IMR-90 (cell line): ENCODE data around the gene GIMAP8. TPM values are rescaled to one million over a fixed set of nuclear protein-coding genes. Genes with fewer than 3 reads are reported as not detected.
"Not testable (repeated sequence)": the region's sequence is repeated elsewhere in the genome, so short reads cannot be mapped to it uniquely, and the experiment has no call there.

Experiments used
- ATAC-seq: fragments of 200-7000 bp; cut with Tn5 transposase; 2 replicates; pipeline ENCODE4 v1.9.1; 2020; ENCODE audit warnings: low read depth, mild to moderate bottlenecking, moderate library complexity
- BruUV-seq: library from RNA; stranded (reverse); fragments of 400-500 nt; replicated peaks from 2 replicates; lab custom pipeline; 2021; lab: Mats Ljungman, UMichigan
- CTCF ChIA-PET: fragments of 300-600 bp; formaldehyde crosslinking; extraction: SDS; loops from one replicate; lab custom pipeline; 2021; ENCODE audit warnings: antibody characterized with exemption; lab: Yijun Ruan, JAX
- POLR2A ChIA-PET: fragments of 300-600 bp; sonication (Branson Sonifier 250); formaldehyde crosslinking; loops from one replicate; lab custom pipeline; 2022; ENCODE audit warnings: antibody characterized with exemption; ENCODE audit not compliant: unreplicated experiment; lab: Charles Lee
- DNase-seq: peaks from one replicate; pipeline ENCODE4 v3.0.0; 2013
- H2AFZ ChIP-seq: replicated peaks from 2 replicates; pipeline ENCODE3; 2013; ENCODE audit warnings: low read length, mild to moderate bottlenecking; ENCODE audit not compliant: poor library complexity
- H2AK5ac ChIP-seq: 2 replicates; pipeline ENCODE4 v1.6.1; 2013; ENCODE audit warnings: low read depth, low read length, inconsistent platforms
- H2AK9ac ChIP-seq: replicated peaks from 2 replicates; pipeline ENCODE3; 2013; ENCODE audit warnings: mild to moderate bottlenecking, low read depth, low read length, moderate library complexity; ENCODE audit not compliant: poor library complexity
- H2BK120ac ChIP-seq: 2 replicates; pipeline ENCODE4 v1.6.1; 2013; ENCODE audit warnings: low read depth, low read length, inconsistent platforms
- H2BK15ac ChIP-seq: 3 replicates; pipeline ENCODE4 v1.6.1; 2013; ENCODE audit warnings: low read depth, low read length, inconsistent platforms
- H2BK20ac ChIP-seq: 2 replicates; pipeline ENCODE4 v1.6.1; 2013; ENCODE audit warnings: low read depth, mild to moderate bottlenecking, inconsistent platforms, low read length, moderate library complexity
- H2BK5ac ChIP-seq: 2 replicates; pipeline ENCODE4 v1.6.1; 2013; ENCODE audit warnings: mild to moderate bottlenecking, low read depth, low read length, inconsistent platforms; ENCODE audit not compliant: poor library complexity, severe bottlenecking
- H3K14ac ChIP-seq: replicated peaks from 2 replicates; pipeline ENCODE4 v1.6.1; 2013; ENCODE audit warnings: low read depth, low read length, inconsistent platforms
- H3K18ac ChIP-seq: 2 replicates; pipeline ENCODE4 v1.6.1; 2013; ENCODE audit warnings: low read depth, low read length, control low read depth
- H3K23ac ChIP-seq: 2 replicates; pipeline ENCODE4 v1.6.1; 2013; ENCODE audit warnings: low read depth, low read length, inconsistent platforms
- H3K27ac ChIP-seq: 2 replicates; pipeline ENCODE4 v1.5.1; 2013; ENCODE audit warnings: mild to moderate bottlenecking, control low read depth, low read length; ENCODE audit not compliant: insufficient read depth
- H3K27me3 ChIP-seq: 2 replicates; pipeline ENCODE4 v1.6.1; 2013; ENCODE audit warnings: low read length; ENCODE audit not compliant: control insufficient read depth, insufficient read depth
- H3K36me3 ChIP-seq: 2 replicates; pipeline ENCODE4 v1.6.1; 2013; ENCODE audit warnings: low read length, mixed read lengths; ENCODE audit not compliant: control insufficient read depth, insufficient read depth
- H3K4ac ChIP-seq: 2 replicates; pipeline ENCODE4 v1.6.1; 2013; ENCODE audit warnings: low read depth, low read length, inconsistent platforms
- H3K4me1 ChIP-seq: 2 replicates; pipeline ENCODE4 v1.6.1; 2013; ENCODE audit warnings: low read length, mixed read lengths; ENCODE audit not compliant: control insufficient read depth, insufficient read depth
- H3K4me2 ChIP-seq: 2 replicates; pipeline ENCODE4 v1.6.1; 2013; ENCODE audit warnings: low read depth, mild to moderate bottlenecking, control low read depth, low read length, moderate library complexity
- H3K4me3 ChIP-seq: 2 replicates; pipeline ENCODE4 v1.5.1; 2013; ENCODE audit warnings: low read depth, mild to moderate bottlenecking, control low read depth, low read length, moderate library complexity; ENCODE audit not compliant: insufficient read depth
- H3K56ac ChIP-seq: 2 replicates; pipeline ENCODE4 v1.6.1; 2013; ENCODE audit warnings: low read length, inconsistent platforms; ENCODE audit not compliant: insufficient read depth; ENCODE audit errors: extremely low read depth
- H3K79me1 ChIP-seq, 2 experiments: 2 replicates each; pipeline ENCODE4 v1.6.1; 2013; ENCODE audit warnings: low read length in 2 of 2, inconsistent platforms in 1 of 2, low read depth in 1 of 2
- H3K9ac ChIP-seq: 2 replicates; pipeline ENCODE4 v1.6.1; 2013; ENCODE audit warnings: low read depth, low read length, control low read depth
- H3K9me1 ChIP-seq: 2 replicates; pipeline ENCODE4 v1.6.1; 2013; ENCODE audit warnings: low read length, inconsistent platforms; ENCODE audit not compliant: insufficient read depth
- H3K9me3 ChIP-seq: 2 replicates; pipeline ENCODE4 v1.6.1; 2013; ENCODE audit warnings: low read length; ENCODE audit not compliant: control insufficient read depth, insufficient read depth
- H4K20me1 ChIP-seq: 2 replicates; pipeline ENCODE4 v1.6.1; 2013; ENCODE audit warnings: low read length, inconsistent platforms; ENCODE audit not compliant: insufficient read depth
- H4K5ac ChIP-seq: 2 replicates; pipeline ENCODE4 v1.6.1; 2013; ENCODE audit warnings: mild to moderate bottlenecking, low read depth, low read length, control low read depth
- H4K8ac ChIP-seq, 2 experiments: 2 replicates each; pipeline ENCODE4 v1.6.1; 2013; ENCODE audit warnings: low read depth in 2 of 2, low read length in 2 of 2, control low read depth in 1 of 2, inconsistent platforms in 1 of 2
- H4K91ac ChIP-seq: 2 replicates; pipeline ENCODE4 v1.6.1; 2013; ENCODE audit warnings: low read depth, low read length, inconsistent platforms; ENCODE audit not compliant: insufficient read depth
- MAZ ChIP-seq: IDR thresholded peaks from 2 replicates; pipeline ENCODE4 v1.6.1; 2012; ENCODE audit warnings: low read depth, mild to moderate bottlenecking, low read length, improper control_type of control experiment, moderate library complexity, borderline replicate concordance
- MXI1 ChIP-seq: IDR thresholded peaks from 2 replicates; pipeline ENCODE4 v1.6.1; 2012; ENCODE audit warnings: low read depth, mild to moderate bottlenecking, low read length, moderate library complexity, borderline replicate concordance
- POLR2A ChIP-seq: IDR thresholded peaks from 2 replicates; pipeline ENCODE4 v1.6.1; 2012; ENCODE audit warnings: mild to moderate bottlenecking, low read depth, low read length
- RCOR1 ChIP-seq: IDR thresholded peaks from 2 replicates; pipeline ENCODE4 v1.6.1; 2012; ENCODE audit warnings: mild to moderate bottlenecking, low read length, improper control_type of control experiment; ENCODE audit not compliant: insufficient replicate concordance
- RFX5 ChIP-seq: IDR thresholded peaks from 2 replicates; pipeline ENCODE4 v1.8.0; 2012; ENCODE audit warnings: low read depth, mild to moderate bottlenecking, low read length, moderate library complexity
- WGBS, 2 experiments: methylation state at CpG; one replicate each; pipeline versions ENCODE4 v1.1.5 to v1.1.7; 2013; ENCODE audit warnings: missing lambda C conversion rate in 2 of 2; ENCODE audit not compliant: insufficient read length in 1 of 2; ENCODE audit errors: extremely low coverage in 2 of 2; 5-methylcytosine and 5-hydroxymethylcytosine counted together
- dilution Hi-C: fragments of 300-500 bp; cut with HindIII; formaldehyde crosslinking; loops from one replicate; pipeline ENCODE4 v1.14.3; 2018; ENCODE audit warnings: low sequenced_read_pairs; ENCODE audit not compliant: unreplicated experiment
- in situ Hi-C: fragments of 300-500 bp; cut with MboI; formaldehyde crosslinking; loops from 3 replicates; pipeline ENCODE4 v1.14.3; 2019; ENCODE audit warnings: low sequenced_read_pairs, inconsistent platforms, mixed read lengths
- intact Hi-C: fragments of 100-400 bp; cut with micrococcal nuclease; formaldehyde crosslinking; loops from 2 replicates; pipeline ENCODE4 v1.10.0; 2022
- polyA plus RNA-seq, 3 experiments: library from polyadenylated mRNA; depleted of rRNA; stranded (reverse); fragments of >200 nt; gene quantifications; 2 replicates each; pipeline ENCODE4 v1.2.3, GENCODE V29; 2012; ENCODE audit warnings: low replicate concordance in 1 of 3
- total RNA-seq: library from RNA; depleted of rRNA; stranded (reverse); fragments of >200 nt; gene quantifications from 2 replicates; pipeline ENCODE4 v1.2.3, GENCODE V29; 2012

Gene GIMAP8
- total and polyA plus RNA-seq, 2 of the 4 experiments (the other 2 are of a cell fraction), result not detected

GRCh38 chr7:150489782-150490181, 39.4 kb downstream of the GIMAP8 start:
- POLR2A ChIA-PET, result no interaction called here
- intact Hi-C loops, result no loop called here
- Histone ChIP-seq H3K9me3 (no peaks in the 10 kb centered on the region), H2AK9ac (no peak overlapping the region), H2AK5ac (no peak overlapping the region), H3K4me2 (no peak overlapping the region), H3K9ac (no peak overlapping the region), H3K36me3 (no peaks in the 10 kb centered on the region), H2BK5ac (no peak overlapping the region), H3K23ac (no peak overlapping the region), H2AFZ (no peak overlapping the region), H4K5ac (no peak overlapping the region), H3K9me1 (no peaks in the 10 kb centered on the region), H3K4ac (no peak overlapping the region), H4K91ac (no peak overlapping the region), H3K27ac (no peak overlapping the region), H3K4me3 (no peak overlapping the region), H2BK20ac (no peak overlapping the region), H3K79me1 (no peaks in the 10 kb centered on the region), H3K56ac (no peak overlapping the region), H4K20me1 (no peaks in the 10 kb centered on the region), H2BK15ac (no peak overlapping the region), H3K14ac (no peak overlapping the region), H3K4me1 (no peaks in the 10 kb centered on the region), H4K8ac (no peak overlapping the region), H3K18ac (no peak overlapping the region), H3K27me3 (no peaks in the 10 kb centered on the region), H2BK120ac (no peak overlapping the region)
- in situ Hi-C loops, result no loop called here
- BruUV-seq, result no TSS peak
- dilution Hi-C loops, result no loop called here
- ATAC-seq (no peak), DNase-seq (no peak)
- no CpG with 5 or more reads among the region's 1 CpG for WGBS, 2 experiments
- CTCF ChIA-PET, result no interaction called here
- TF ChIP-seq POLR2A (no peak), MAZ (no peak), MXI1 (no peak), RFX5 (no peak), RCOR1 (no peak)

GRCh38 chr7:150493442-150493841, 43.0 kb downstream of the GIMAP8 start:
- H2BK5ac ChIP-seq, H3K14ac ChIP-seq, CTCF ChIA-PET, H3K4me2 ChIP-seq, in situ Hi-C loops, ATAC-seq, H2AK9ac ChIP-seq, H3K9ac ChIP-seq, dilution Hi-C loops, BruUV-seq, H3K9me1 ChIP-seq, DNase-seq, H3K18ac ChIP-seq, H3K4me1 ChIP-seq, H3K27me3 ChIP-seq, H4K91ac ChIP-seq, intact Hi-C loops, H2BK20ac ChIP-seq, H3K27ac ChIP-seq, H3K79me1 ChIP-seq, POLR2A ChIA-PET, H3K9me3 ChIP-seq, H2BK120ac ChIP-seq, H2BK15ac ChIP-seq, H4K8ac ChIP-seq, H3K4me3 ChIP-seq, H3K56ac ChIP-seq, H4K5ac ChIP-seq, H2AK5ac ChIP-seq, H3K4ac ChIP-seq, H3K23ac ChIP-seq, H3K36me3 ChIP-seq, H4K20me1 ChIP-seq, H2AFZ ChIP-seq: not testable (repeated sequence)
- no CpG with 5 or more reads among the region's 3 CpGs for WGBS, 2 experiments
